Mesendoderm (in vitro differentiated cells): ENCODE measurements around the gene ATP1A2.
A peak's percentile ranks its signal among the peaks of the same experiment; 100 is the strongest.

Experiments
- DNase-seq: peaks from one replicate; pipeline ENCODE4 v3.0.0; 2013
- H2AK5ac ChIP-seq: 2 replicates; pipeline ENCODE4 v1.6.1; 2013; ENCODE audit warnings: low read length, inconsistent platforms
- H2BK120ac ChIP-seq: 2 replicates; pipeline ENCODE4 v1.6.1; 2013; ENCODE audit warnings: low read depth, mild to moderate bottlenecking, low read length, moderate library complexity, mixed read lengths
- H2BK15ac ChIP-seq: replicated peaks from 2 replicates; pipeline ENCODE4 v1.6.1; 2013; ENCODE audit warnings: low read depth, mild to moderate bottlenecking, moderate library complexity
- H2BK5ac ChIP-seq: 2 replicates; pipeline ENCODE4 v1.6.1; 2013; ENCODE audit warnings: low read length, inconsistent platforms
- H3K18ac ChIP-seq: 2 replicates; pipeline ENCODE4 v1.6.1; 2013; ENCODE audit warnings: mild to moderate bottlenecking, low read length, mixed read lengths
- H3K23ac ChIP-seq: one replicate; pipeline ENCODE4 v1.6.1; 2013; ENCODE audit warnings: low read length
- H3K27ac ChIP-seq: 2 replicates; pipeline ENCODE4 v1.5.1; 2013; ENCODE audit warnings: low read depth, mild to moderate bottlenecking, inconsistent platforms, low read length, moderate library complexity
- H3K27me3 ChIP-seq: 2 replicates; pipeline ENCODE4 v1.6.1; 2013; ENCODE audit warnings: low read length, control low read depth, mild to moderate bottlenecking, inconsistent platforms; ENCODE audit not compliant: insufficient read depth, poor library complexity
- H3K36me3 ChIP-seq: 2 replicates; pipeline ENCODE4 v1.6.1; 2013; ENCODE audit warnings: low read length, inconsistent platforms; ENCODE audit not compliant: control insufficient read depth, insufficient read depth
- H3K4ac ChIP-seq: one replicate; pipeline ENCODE4 v1.6.1; 2013; ENCODE audit warnings: low read depth, mild to moderate bottlenecking, low read length, moderate library complexity
- H3K4me1 ChIP-seq: 2 replicates; pipeline ENCODE4 v1.6.1; 2013; ENCODE audit warnings: low read depth, low read length, inconsistent platforms; ENCODE audit not compliant: control insufficient read depth
- H3K4me2 ChIP-seq: 2 replicates; pipeline ENCODE4 v1.6.1; 2013; ENCODE audit warnings: low read length
- H3K4me3 ChIP-seq: 2 replicates; pipeline ENCODE4 v1.5.1; 2013; ENCODE audit warnings: mild to moderate bottlenecking, low read length
- H3K56ac ChIP-seq: one replicate; pipeline ENCODE4 v1.6.1; 2013; ENCODE audit warnings: low read length
- H3K79me1 ChIP-seq: 2 replicates; pipeline ENCODE4 v1.6.1; 2013; ENCODE audit warnings: low read length, inconsistent platforms
- H3K79me2 ChIP-seq: 2 replicates; pipeline ENCODE4 v1.6.1; 2013; ENCODE audit warnings: mild to moderate bottlenecking, low read length; ENCODE audit not compliant: control insufficient read depth, insufficient read depth
- H3K9ac ChIP-seq: 2 replicates; pipeline ENCODE4 v1.6.1; 2013; ENCODE audit warnings: low read length, inconsistent platforms
- H4K5ac ChIP-seq: one replicate; pipeline ENCODE4 v1.6.1; 2013; ENCODE audit warnings: low read length
- H4K8ac ChIP-seq: one replicate; pipeline ENCODE4 v1.6.1; 2013; ENCODE audit warnings: low read depth, mild to moderate bottlenecking, control low read depth, low read length, moderate library complexity
- WGBS: extraction: QIAGEN DNeasy Blood & Tissue Kit; methylation state at CpG from one replicate; pipeline ENCODE4 v1.1.7; 2013; ENCODE audit warnings: low lambda C conversion rate, missing lambda C conversion rate; ENCODE audit not compliant: insufficient coverage; ENCODE audit errors: extremely low coverage; 5-methylcytosine and 5-hydroxymethylcytosine counted together

Gene ATP1A2

GRCh38 chr1:160139840-160140239, 24.3 kb downstream of the ATP1A2 start:
- Histone ChIP-seq H3K4me3 (no peak overlapping the region), H3K9ac (no peak overlapping the region), H4K8ac (no peak overlapping the region), H3K23ac (no peak overlapping the region), H2BK15ac (no peak overlapping the region), H3K56ac (no peak overlapping the region), H3K79me2 (no peaks in the 10 kb centered on the region), H3K18ac (no peak overlapping the region), H2BK5ac (no peak overlapping the region), H2AK5ac (no peak overlapping the region), H2BK120ac (no peak overlapping the region), H3K4ac (no peak overlapping the region), H3K79me1 (no peaks in the 10 kb centered on the region), H3K27ac (no peak overlapping the region), H4K5ac (no peak overlapping the region), H3K27me3 (no peaks in the 10 kb centered on the region), H3K4me1 (no peaks in the 10 kb centered on the region), H3K36me3 (no peaks in the 10 kb centered on the region), H3K4me2 (no peak overlapping the region)
- no peak for DNase-seq
- no CpG with 5 or more reads among the region's 8 CpGs for WGBS

DNA sequence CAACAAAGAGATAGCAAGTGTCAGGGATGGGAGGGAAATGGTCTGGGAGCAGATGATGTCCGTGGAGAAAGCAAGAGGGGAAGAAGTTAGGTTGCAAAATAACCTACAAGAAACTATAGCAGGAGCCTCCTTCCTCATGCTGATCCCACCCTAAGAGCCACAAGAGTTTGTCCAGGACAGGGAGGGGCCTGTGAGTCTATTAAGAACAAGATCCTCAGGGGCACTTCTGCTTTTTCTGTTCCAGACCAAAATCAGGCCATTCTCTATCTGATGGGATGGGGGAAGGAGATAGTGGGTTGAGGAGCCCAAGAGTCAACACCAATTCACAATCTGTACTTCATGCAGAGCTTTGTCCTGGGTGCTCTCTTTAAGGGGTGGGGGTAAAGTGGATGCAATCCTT, 28.1 kb downstream of the ATP1A2 start:
- no peaks in the 10 kb centered on the region for H3K4me1 ChIP-seq
- no peak overlapping the region for H2BK5ac ChIP-seq
- no peak overlapping the region for H3K56ac ChIP-seq
- H3K23ac ChIP-seq: no peak overlapping the region
- no peak overlapping the region for H3K27ac ChIP-seq
- no peak overlapping the region for H2BK15ac ChIP-seq
- no peak overlapping the region for H3K4me3 ChIP-seq
- no peak overlapping the region for H3K4me2 ChIP-seq
- DNase-seq: no peak
- H3K79me2 ChIP-seq: no peaks in the 10 kb centered on the region
- H2BK120ac ChIP-seq: no peak overlapping the region
- no peaks in the 10 kb centered on the region for H3K79me1 ChIP-seq
- no peaks in the 10 kb centered on the region for H3K27me3 ChIP-seq
- no peak overlapping the region for H3K18ac ChIP-seq
- H2AK5ac ChIP-seq: no peak overlapping the region
- no CpG with 5 or more reads among the region's 1 CpG for WGBS
- H3K9ac ChIP-seq: no peak overlapping the region
- no peaks in the 10 kb centered on the region for H3K36me3 ChIP-seq
- H4K5ac ChIP-seq: no peak overlapping the region
- H4K8ac ChIP-seq: no peak overlapping the region
- no peak overlapping the region for H3K4ac ChIP-seq

- no peaks in the 10 kb centered on the region for H3K27me3 ChIP-seq
- H4K5ac ChIP-seq: no peak overlapping the region
- no peaks in the 10 kb centered on the region for H3K79me2 ChIP-seq
- H3K18ac ChIP-seq: no peak overlapping the region
- H3K36me3 ChIP-seq: no peaks in the 10 kb centered on the region
- H3K9ac ChIP-seq: no peak overlapping the region
- no peak overlapping the region for H3K4me3 ChIP-seq
- H4K8ac ChIP-seq: no peak overlapping the region
- H3K27ac ChIP-seq: no peak overlapping the region
- H3K4ac ChIP-seq: no peak overlapping the region
- H2BK5ac ChIP-seq: no peak overlapping the region
- H3K79me1 ChIP-seq: no peaks in the 10 kb centered on the region
- no peaks in the 10 kb centered on the region for H3K4me1 ChIP-seq
- H3K23ac ChIP-seq: no peak overlapping the region
- no peak overlapping the region for H2AK5ac ChIP-seq
- no peak overlapping the region for H3K56ac ChIP-seq
- H2BK120ac ChIP-seq: no peak overlapping the region
- WGBS: no CpG with 5 or more reads among the region's 4 CpGs
- no peak overlapping the region for H2BK15ac ChIP-seq
- no peak overlapping the region for H3K4me2 ChIP-seq
- peak; percentile 66 for DNase-seq
These were observed 29.4 kb downstream of the ATP1A2 start for GRCh38 chr1:160144921-160145320.

DNA sequence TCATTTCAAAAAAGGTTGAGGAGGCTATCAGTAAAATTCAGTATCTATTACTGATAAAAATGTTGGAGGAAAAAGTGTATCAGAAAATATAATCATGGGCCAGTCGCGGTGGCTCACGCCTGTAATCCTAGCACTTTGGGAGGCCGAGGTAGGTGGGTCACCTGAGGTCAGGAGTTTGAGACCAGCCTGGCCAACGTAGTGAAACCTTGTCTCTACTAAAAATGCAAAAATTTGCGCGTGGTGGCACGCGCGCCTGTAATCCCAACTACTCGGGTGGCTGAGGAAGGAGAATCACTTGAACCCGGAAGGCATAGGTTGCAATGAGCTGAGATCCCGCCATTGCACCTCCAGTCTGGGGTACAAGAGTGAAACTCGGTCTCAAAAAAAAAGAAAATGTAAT, 30.5 kb downstream of the ATP1A2 start:
- Histone ChIP-seq H3K56ac (no peak overlapping the region), H4K5ac (no peak overlapping the region), H3K79me2 (no peaks in the 10 kb centered on the region), H3K18ac (no peak overlapping the region), H3K4ac (no peak overlapping the region), H3K23ac (no peak overlapping the region), H3K79me1 (no peaks in the 10 kb centered on the region), H2BK15ac (no peak overlapping the region), H4K8ac (no peak overlapping the region), H2BK5ac (no peak overlapping the region), H3K4me1 (no peaks in the 10 kb centered on the region), H3K27ac (no peak overlapping the region), H3K27me3 (no peaks in the 10 kb centered on the region), H3K36me3 (no peaks in the 10 kb centered on the region), H2AK5ac (no peak overlapping the region), H2BK120ac (no peak overlapping the region), H3K4me2 (no peak overlapping the region), H3K4me3 (no peak overlapping the region), H3K9ac (no peak overlapping the region)
- no peak for DNase-seq
- no CpG with 5 or more reads among the region's 14 CpGs for WGBS

DNA sequence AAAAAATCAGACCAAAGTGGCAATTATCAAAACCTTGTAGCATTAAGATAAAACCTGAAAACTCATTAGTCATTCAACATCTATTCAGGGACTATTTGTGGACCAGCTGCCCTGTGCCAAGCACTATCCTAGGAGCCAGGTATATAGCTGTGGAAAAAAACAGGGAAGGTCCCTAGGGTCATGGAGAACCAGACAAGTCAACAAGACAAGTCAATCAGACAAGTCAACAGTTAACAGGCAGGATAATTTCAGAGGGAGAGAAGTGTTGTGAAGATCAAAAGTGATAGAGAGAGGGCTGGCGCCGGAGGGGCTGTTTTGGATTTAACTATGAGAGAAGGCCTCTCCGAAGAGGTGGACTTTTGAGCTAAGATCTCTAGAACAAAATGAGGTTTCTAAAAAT, 32.6 kb downstream of the ATP1A2 start:
- H2BK5ac ChIP-seq: no peak overlapping the region
- no peak overlapping the region for H3K56ac ChIP-seq
- H3K4me1 ChIP-seq: no peaks in the 10 kb centered on the region
- H3K36me3 ChIP-seq: no peaks in the 10 kb centered on the region
- H2BK15ac ChIP-seq: no peak overlapping the region
- no peak overlapping the region for H3K9ac ChIP-seq
- no peak overlapping the region for H2AK5ac ChIP-seq
- no peak for DNase-seq
- no peaks in the 10 kb centered on the region for H3K79me2 ChIP-seq
- WGBS: no CpG with 5 or more reads among the region's 3 CpGs
- H4K5ac ChIP-seq: no peak overlapping the region
- no peaks in the 10 kb centered on the region for H3K27me3 ChIP-seq
- H3K4me3 ChIP-seq: no peak overlapping the region
- no peak overlapping the region for H3K18ac ChIP-seq
- H4K8ac ChIP-seq: no peak overlapping the region
- H3K23ac ChIP-seq: no peak overlapping the region
- H3K27ac ChIP-seq: no peak overlapping the region
- no peak overlapping the region for H3K4ac ChIP-seq
- no peak overlapping the region for H3K4me2 ChIP-seq
- no peaks in the 10 kb centered on the region for H3K79me1 ChIP-seq
- H2BK120ac ChIP-seq: no peak overlapping the region

GRCh38 chr1:160149233-160149632, 33.7 kb downstream of the ATP1A2 start:
- Histone ChIP-seq H3K56ac (no peak overlapping the region), H3K4ac (no peak overlapping the region)
- DNase-seq: no peak

More at GRCh38 chr1:160149233-160149632, 33.7 kb downstream of the ATP1A2 start:
- H3K4me3 ChIP-seq: no peak overlapping the region
- no peaks in the 10 kb centered on the region for H3K36me3 ChIP-seq
- H3K18ac ChIP-seq: no peak overlapping the region
- no peak overlapping the region for H3K9ac ChIP-seq
- H2BK5ac ChIP-seq: no peak overlapping the region
- no peak overlapping the region for H2BK15ac ChIP-seq
- H3K27me3 ChIP-seq: no peaks in the 10 kb centered on the region
- H3K4me1 ChIP-seq: no peaks in the 10 kb centered on the region
- no peak overlapping the region for H4K8ac ChIP-seq
- no peak overlapping the region for H2AK5ac ChIP-seq
- H4K5ac ChIP-seq: no peak overlapping the region
- H3K79me1 ChIP-seq: no peaks in the 10 kb centered on the region
- no peak overlapping the region for H3K23ac ChIP-seq
- H3K79me2 ChIP-seq: no peaks in the 10 kb centered on the region
- no peak overlapping the region for H3K27ac ChIP-seq
- no peak overlapping the region for H3K4me2 ChIP-seq
- H2BK120ac ChIP-seq: no peak overlapping the region
